ENCODE measurements around the gene SLC16A6.
"Not testable (repeated sequence)": the region's sequence is repeated elsewhere in the genome, so short reads cannot be mapped to it uniquely, and the experiment has no call there.

GRCh38 chr17:68228039-68228680 is 62.8 kb downstream of the SLC16A6 start:
- not testable (repeated sequence) for TF ChIP-seq CTCF (conservative IDR thresholded peaks at IDR 0.05 in 1 of 2, IDR thresholded peaks at IDR 0.05 in 1 of 2; ENCODE audit: extremely low read depth in 1 of 2, insufficient read depth in 1 of 2, low read depth in 1 of 2, low read length in 2 of 2); EZH2 (IDR thresholded peaks at IDR 0.05; ENCODE audit: borderline replicate concordance, low read length)
